Endothelial cell of umbilical vein (primary cell): ENCODE measurements around the gene HLA-DPA1.

Experiments
- EZH2 ChIP-seq: IDR thresholded peaks from 2 replicates; pipeline ENCODE4 v1.6.1; 2012; ENCODE audit warnings: borderline replicate concordance, low read depth, mild to moderate bottlenecking, moderate library complexity, low read length, inconsistent platforms; ENCODE audit not compliant: severe bottlenecking
- FOS ChIP-seq: IDR thresholded peaks from 2 replicates; pipeline ENCODE4 v1.6.1; 2011; ENCODE audit warnings: mild to moderate bottlenecking, low read length, moderate library complexity, borderline replicate concordance; ENCODE audit not compliant: insufficient read depth
- GATA2 ChIP-seq: IDR thresholded peaks from 2 replicates; pipeline ENCODE4 v1.7.0; 2011; ENCODE audit warnings: low read depth, mild to moderate bottlenecking, moderate library complexity, mixed read lengths, low read length; ENCODE audit not compliant: insufficient read length, insufficient read depth
- JUN ChIP-seq: IDR thresholded peaks from 2 replicates; pipeline ENCODE4 v1.6.1; 2011; ENCODE audit warnings: borderline replicate concordance, low read depth; ENCODE audit not compliant: insufficient read length, insufficient read depth
- MYC ChIP-seq: IDR thresholded peaks from one replicate; pipeline ENCODE4 v1.6.1; 2011; ENCODE audit warnings: mild to moderate bottlenecking, low read depth, low read length
- POLR2A ChIP-seq: IDR thresholded peaks from 2 replicates; pipeline ENCODE4 v1.6.1; 2012; ENCODE audit warnings: low read depth, mild to moderate bottlenecking, control low read depth, low read length
- POLR2AphosphoS5 ChIP-seq: IDR thresholded peaks from 2 replicates; pipeline ENCODE4 v1.6.1; 2012; ENCODE audit warnings: low read depth, mild to moderate bottlenecking, control low read depth, low read length, moderate library complexity; ENCODE audit not compliant: insufficient read depth
- TF ChIP-seq, protein P1 (sequence below), 2 donors: IDR thresholded peaks; 1 replicate in 1 of 2; 2 replicates in 1 of 2; pipeline ENCODE4 v1.5.1; 2011; ENCODE audit warnings: low read length in 2 of 2, mild to moderate bottlenecking in 2 of 2, moderate library complexity in 2 of 2, control low read depth in 1 of 2, inconsistent platforms in 1 of 2, low read depth in 1 of 2; ENCODE audit not compliant: insufficient read depth in 1 of 2; ENCODE audit errors: extremely low read depth in 1 of 2
- TF ChIP-seq, protein P2 (sequence below): IDR thresholded peaks from 2 replicates; pipeline ENCODE4 v1.6.1; 2011; ENCODE audit not compliant: insufficient read depth, insufficient read length

DNA sequence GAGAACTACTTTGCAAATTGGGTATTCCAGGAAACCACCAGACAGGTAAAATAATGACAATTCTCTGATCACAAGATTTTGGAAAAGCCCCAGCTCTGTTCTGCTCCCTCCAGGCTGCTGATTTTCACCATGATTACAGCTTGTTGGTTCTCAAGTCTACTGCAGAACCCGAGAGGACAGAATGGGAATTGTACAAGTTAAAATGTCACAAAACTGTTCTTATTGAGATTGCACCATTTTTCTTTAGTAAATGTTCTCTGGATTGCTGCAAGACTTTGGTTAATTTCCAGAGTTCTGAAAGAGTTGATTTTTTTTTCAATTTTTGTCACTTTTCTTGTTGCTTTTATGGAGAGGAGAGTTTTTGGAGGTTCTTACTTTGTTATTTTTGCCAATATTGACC is 36.9 kb downstream of the HLA-DPA1 start:
- TF ChIP-seq POLR2AphosphoS5 = no peak
- TF ChIP-seq, protein P1, sequence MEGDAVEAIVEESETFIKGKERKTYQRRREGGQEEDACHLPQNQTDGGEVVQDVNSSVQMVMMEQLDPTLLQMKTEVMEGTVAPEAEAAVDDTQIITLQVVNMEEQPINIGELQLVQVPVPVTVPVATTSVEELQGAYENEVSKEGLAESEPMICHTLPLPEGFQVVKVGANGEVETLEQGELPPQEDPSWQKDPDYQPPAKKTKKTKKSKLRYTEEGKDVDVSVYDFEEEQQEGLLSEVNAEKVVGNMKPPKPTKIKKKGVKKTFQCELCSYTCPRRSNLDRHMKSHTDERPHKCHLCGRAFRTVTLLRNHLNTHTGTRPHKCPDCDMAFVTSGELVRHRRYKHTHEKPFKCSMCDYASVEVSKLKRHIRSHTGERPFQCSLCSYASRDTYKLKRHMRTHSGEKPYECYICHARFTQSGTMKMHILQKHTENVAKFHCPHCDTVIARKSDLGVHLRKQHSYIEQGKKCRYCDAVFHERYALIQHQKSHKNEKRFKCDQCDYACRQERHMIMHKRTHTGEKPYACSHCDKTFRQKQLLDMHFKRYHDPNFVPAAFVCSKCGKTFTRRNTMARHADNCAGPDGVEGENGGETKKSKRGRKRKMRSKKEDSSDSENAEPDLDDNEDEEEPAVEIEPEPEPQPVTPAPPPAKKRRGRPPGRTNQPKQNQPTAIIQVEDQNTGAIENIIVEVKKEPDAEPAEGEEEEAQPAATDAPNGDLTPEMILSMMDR (IDR thresholded peaks at IDR 0.05; ENCODE audit: extremely low read depth in 1 of 2, insufficient read depth in 1 of 2, low read depth in 1 of 2, low read length in 2 of 2) = no peak
- no peak for TF ChIP-seq EZH2
- TF ChIP-seq POLR2A = no peak
- TF ChIP-seq, protein P2, sequence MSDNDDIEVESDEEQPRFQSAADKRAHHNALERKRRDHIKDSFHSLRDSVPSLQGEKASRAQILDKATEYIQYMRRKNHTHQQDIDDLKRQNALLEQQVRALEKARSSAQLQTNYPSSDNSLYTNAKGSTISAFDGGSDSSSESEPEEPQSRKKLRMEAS = no peak
- TF ChIP-seq MYC = no peak
- TF ChIP-seq FOS = no peak
- no peak for TF ChIP-seq JUN
- no peak for TF ChIP-seq GATA2
